GM12875 (cell line): Measurements from ENCODE around the gene ZNF215.
"Not testable (repeated sequence)": the region's sequence is repeated elsewhere in the genome, so short reads cannot be mapped to it uniquely, and the experiment has no call there.

Source experiments
- H3K4me3 ChIP-seq: one replicate; pipeline ENCODE4 v1.5.1; 2011; ENCODE audit warnings: low read depth, low read length, control low read depth
- TF ChIP-seq, protein P1 (sequence below): IDR thresholded peaks from 2 replicates; pipeline ENCODE4 v1.5.1; 2011; ENCODE audit warnings: low read depth, mild to moderate bottlenecking, control low read depth, inconsistent platforms, low read length, moderate library complexity, borderline replicate concordance; ENCODE audit not compliant: insufficient read depth

Gene ZNF215

DNA sequence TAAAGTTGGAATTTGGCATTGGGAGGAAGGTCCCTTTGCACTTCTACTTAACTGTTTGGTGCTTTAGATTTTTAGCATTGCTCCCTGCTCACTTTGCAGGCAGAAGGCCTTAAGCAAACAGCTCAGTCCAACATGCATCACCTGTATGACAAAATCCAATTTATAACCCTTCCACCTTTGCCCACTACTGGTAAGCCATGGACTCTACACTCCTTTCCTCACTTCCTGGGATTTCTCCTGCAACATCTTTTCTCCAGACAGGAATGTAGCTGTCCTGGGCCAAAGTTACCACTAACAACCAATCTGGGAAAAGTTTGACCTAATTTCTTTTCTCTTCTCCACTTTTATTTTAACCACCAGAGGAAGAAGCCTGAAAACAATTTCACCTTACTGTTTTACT lies 32.1 kb upstream of the ZNF215 start:
- H3K4me3 ChIP-seq = no peak overlapping the region
- TF ChIP-seq, protein P1, sequence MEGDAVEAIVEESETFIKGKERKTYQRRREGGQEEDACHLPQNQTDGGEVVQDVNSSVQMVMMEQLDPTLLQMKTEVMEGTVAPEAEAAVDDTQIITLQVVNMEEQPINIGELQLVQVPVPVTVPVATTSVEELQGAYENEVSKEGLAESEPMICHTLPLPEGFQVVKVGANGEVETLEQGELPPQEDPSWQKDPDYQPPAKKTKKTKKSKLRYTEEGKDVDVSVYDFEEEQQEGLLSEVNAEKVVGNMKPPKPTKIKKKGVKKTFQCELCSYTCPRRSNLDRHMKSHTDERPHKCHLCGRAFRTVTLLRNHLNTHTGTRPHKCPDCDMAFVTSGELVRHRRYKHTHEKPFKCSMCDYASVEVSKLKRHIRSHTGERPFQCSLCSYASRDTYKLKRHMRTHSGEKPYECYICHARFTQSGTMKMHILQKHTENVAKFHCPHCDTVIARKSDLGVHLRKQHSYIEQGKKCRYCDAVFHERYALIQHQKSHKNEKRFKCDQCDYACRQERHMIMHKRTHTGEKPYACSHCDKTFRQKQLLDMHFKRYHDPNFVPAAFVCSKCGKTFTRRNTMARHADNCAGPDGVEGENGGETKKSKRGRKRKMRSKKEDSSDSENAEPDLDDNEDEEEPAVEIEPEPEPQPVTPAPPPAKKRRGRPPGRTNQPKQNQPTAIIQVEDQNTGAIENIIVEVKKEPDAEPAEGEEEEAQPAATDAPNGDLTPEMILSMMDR = no peak

DNA sequence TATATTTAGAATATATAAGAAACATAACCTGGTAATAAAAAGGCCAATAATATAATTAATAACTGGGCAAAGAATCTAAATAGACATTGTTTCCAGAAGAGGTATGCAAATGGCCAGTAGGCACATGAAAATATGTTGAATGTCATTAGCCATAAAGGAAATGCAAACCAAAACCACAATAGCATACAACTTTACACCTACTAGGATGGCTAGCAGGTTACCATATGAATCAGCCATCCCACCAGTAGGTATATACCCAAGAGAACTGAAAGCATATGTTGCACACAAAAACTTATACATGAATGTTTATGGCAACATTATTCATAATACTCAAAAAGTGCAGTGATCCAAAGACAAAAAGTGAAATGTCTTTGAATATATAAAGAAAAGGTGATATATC lies 31.2 kb upstream of the ZNF215 start:
- TF ChIP-seq, protein P1 = no peak
- H3K4me3 ChIP-seq = no peak overlapping the region

DNA sequence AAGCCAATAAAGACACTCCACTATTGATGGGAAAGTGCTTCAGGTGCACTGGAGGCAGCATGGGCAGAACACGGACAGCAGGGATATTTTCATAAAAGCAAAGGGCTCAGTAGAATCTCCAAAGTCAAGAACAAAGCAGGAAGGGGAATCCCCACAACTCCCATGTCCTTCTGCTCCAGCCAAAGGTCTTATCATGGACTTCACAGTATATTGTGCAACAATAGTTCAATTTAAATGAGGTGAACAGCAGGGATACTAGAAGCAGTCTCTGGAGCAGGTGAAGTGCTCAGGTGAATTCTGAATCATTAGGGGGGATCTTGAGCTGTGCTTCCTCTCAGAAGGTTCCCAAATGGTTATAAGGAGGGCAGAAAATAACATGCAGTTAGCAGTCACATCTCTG lies 27.3 kb upstream of the ZNF215 start:
- H3K4me3 ChIP-seq = no peak overlapping the region
- TF ChIP-seq, protein P1 = no peak

DNA sequence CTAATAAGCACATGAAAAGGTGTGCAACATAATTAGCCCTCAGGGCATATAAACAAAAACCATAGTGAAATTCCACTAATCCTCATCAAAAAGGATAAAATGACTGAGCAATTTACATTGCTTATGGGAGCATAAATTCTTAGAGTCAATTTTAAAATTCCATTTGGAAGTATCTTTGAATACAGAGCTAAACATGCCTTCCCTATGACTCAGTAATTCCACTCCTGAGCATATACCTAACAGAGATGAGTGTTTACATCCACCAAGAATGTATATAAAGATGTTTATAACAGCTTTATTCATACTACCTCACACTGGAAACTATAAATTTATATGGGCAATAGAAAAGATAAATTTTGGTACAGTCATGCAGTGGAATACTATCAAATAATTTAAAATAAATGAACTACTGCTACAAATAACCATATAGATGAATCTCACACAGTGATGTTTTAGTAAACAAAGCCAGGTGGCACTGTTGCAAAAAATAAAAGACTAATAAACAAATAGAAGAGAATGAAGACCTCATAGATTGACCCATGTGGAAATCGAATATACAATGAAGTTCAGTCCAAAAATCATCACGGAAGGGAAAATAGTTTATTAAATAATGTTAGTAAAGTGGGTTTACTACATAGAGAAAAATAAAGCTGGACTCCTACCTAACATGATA lies 25.8 kb upstream of the ZNF215 start:
- no peak overlapping the region for H3K4me3 ChIP-seq
- TF ChIP-seq, protein P1 = no peak

DNA sequence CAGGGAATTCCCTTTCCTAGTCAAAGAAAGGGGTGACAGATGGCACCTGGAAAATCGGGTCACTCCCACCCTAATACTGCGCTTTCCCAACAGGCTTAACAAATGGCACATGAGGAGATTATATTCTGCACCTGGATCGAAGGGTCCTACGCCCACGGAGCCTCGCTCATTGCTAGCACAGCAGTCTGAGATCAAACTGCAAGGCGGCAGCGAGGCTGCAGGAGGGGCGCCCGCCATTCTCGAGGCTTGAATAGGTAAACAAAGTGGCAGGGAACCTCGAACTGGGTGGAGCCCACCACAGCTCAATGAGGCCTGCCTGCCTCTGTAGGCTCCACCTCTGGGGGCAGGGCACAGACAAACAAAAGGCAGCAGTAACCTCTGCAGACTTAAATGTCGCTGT lies 21.4 kb upstream of the ZNF215 start:
- not testable (repeated sequence) for H3K4me3 ChIP-seq

DNA sequence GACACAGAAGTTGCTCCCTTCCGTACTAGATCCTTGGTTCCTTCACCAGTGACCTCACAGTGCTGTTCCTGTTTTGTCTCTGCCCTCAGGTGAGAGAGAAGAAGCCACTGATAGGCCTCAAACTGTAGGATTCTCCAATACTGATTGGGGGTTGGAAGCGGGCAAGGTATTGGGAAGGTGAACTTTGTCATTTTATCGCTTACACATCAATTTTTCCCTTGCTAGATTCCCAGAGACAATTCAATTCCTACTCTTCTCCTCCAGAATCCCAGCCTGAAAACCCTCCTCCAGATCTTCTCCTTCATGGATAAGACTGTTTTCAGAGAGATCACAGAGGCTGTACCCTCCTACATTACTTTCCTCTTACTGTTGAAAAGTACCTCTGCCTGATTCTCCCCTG lies 14.8 kb upstream of the ZNF215 start:
- TF ChIP-seq, protein P1 = no peak
- H3K4me3 ChIP-seq = no peak overlapping the region

DNA sequence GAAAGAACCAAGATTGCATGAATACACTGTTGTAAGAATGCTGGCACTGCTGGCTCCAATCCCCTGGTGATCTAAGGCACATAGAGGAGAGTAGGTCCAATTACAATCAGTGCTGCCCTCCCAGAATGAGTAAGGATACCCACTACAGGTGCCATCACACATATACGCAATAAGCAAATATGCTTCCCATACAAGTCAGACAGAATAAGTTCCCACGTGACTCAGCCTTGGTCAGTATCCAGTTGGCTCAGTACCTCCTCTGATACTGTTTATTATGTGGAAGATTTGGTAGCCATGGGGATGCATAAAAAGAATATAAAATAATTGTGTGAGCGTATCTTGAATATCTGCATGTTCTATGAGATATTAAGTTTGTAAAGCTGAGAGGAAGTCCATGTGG lies 14.3 kb upstream of the ZNF215 start:
- H3K4me3 ChIP-seq = no peak overlapping the region
- TF ChIP-seq, protein P1 = no peak
